Prostate gland (tissue), 2 donors: ENCODE measurements around the gene SMIM30.

ENCODE experiments used
- POLR2AphosphoS5 ChIP-seq: sonication (generic); formaldehyde crosslinking; IDR thresholded peaks from one replicate; pipeline ENCODE4 v1.6.1; 2017; ENCODE audit warnings: antibody characterized with exemption
- TF ChIP-seq, protein P1 (sequence below), 4 experiments: fragments of 200-600 bp in 2 of 4; fragments of 450-650 bp in 2 of 4; sonication (generic) in 2 of 4; IDR thresholded peaks; 1 replicate in 3 of 4; 2 replicates in 1 of 4; pipeline ENCODE4 v1.5.1; 2016 to 2019; ENCODE audit warnings: antibody characterized with exemption in 4 of 4, mild to moderate bottlenecking in 2 of 4, moderate library complexity in 2 of 4

DNA sequence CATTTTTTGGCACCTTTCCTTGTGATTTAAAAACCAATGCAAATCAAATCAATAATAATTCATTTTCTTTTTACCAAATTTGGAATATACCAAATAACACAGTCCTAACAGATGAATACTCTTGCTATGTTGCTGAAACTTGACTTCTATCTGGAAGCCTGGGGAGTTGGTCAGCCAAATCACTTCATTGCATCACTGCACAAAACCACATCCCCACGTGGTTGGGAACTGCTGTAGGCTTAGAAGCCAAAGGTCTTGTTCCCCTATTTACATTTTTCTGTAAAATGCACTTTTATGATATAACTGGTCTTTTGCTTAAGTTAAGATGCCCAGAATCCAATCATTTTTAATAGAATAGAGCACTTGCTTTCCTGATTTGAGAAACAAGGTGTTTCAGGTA is 46.9 kb downstream of the SMIM30 start:
- TF ChIP-seq, protein P1, sequence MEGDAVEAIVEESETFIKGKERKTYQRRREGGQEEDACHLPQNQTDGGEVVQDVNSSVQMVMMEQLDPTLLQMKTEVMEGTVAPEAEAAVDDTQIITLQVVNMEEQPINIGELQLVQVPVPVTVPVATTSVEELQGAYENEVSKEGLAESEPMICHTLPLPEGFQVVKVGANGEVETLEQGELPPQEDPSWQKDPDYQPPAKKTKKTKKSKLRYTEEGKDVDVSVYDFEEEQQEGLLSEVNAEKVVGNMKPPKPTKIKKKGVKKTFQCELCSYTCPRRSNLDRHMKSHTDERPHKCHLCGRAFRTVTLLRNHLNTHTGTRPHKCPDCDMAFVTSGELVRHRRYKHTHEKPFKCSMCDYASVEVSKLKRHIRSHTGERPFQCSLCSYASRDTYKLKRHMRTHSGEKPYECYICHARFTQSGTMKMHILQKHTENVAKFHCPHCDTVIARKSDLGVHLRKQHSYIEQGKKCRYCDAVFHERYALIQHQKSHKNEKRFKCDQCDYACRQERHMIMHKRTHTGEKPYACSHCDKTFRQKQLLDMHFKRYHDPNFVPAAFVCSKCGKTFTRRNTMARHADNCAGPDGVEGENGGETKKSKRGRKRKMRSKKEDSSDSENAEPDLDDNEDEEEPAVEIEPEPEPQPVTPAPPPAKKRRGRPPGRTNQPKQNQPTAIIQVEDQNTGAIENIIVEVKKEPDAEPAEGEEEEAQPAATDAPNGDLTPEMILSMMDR (IDR thresholded peaks at IDR 0.05) = no peak
- TF ChIP-seq POLR2AphosphoS5 = no peak
